Kidney (tissue), 14 donors: Measurements from ENCODE around the gene PFAS. TPM values are rescaled to one million over a fixed set of nuclear protein-coding genes. Genes with fewer than 3 reads are reported as not detected.

Experiments
- DNase-seq, 5 donors: peaks; one replicate each; pipeline ENCODE4 v3.0.0-alpha.2; 2013 to 2020
- FAIRE-seq: peaks from 2 replicates; lab custom pipeline; 2012; peaks lifted over from hg19 to GRCh38; lab: Jason Lieb, UNC
- H3K27ac ChIP-seq, 2 donors: one replicate each; pipeline ENCODE4 v1.7.0; 2013; ENCODE audit warnings: low read depth in 2 of 2, low read length in 2 of 2, inconsistent platforms in 1 of 2
- H3K27me3 ChIP-seq: one replicate; pipeline ENCODE4 v1.7.1; 2013; ENCODE audit warnings: low read length, inconsistent platforms; ENCODE audit not compliant: control insufficient read depth, insufficient read depth
- H3K36me3 ChIP-seq, 3 donors: one replicate each; pipeline versions ENCODE4 v1.7.0 to v1.7.1; 2013; ENCODE audit warnings: low read length in 3 of 3, control low read depth in 1 of 3, inconsistent platforms in 1 of 3; ENCODE audit not compliant: insufficient read depth in 3 of 3, control insufficient read depth in 2 of 3
- H3K4me1 ChIP-seq, 3 donors: one replicate each; pipeline versions ENCODE4 v1.7.0 to v1.7.1; 2013; ENCODE audit warnings: low read length in 3 of 3, inconsistent platforms in 1 of 3, low read depth in 1 of 3; ENCODE audit not compliant: control insufficient read depth in 2 of 3, insufficient read depth in 2 of 3
- H3K4me3 ChIP-seq, 3 donors: one replicate each; pipeline versions ENCODE4 v1.7.0 to v1.8.1; 2013; ENCODE audit warnings: low read length in 3 of 3, control low read depth in 1 of 3, inconsistent platforms in 1 of 3
- H3K9ac ChIP-seq, 3 donors: one replicate each; pipeline versions ENCODE4 v1.7.0 to v1.7.1; 2013; ENCODE audit warnings: low read length in 3 of 3, control low read depth in 1 of 3, inconsistent platforms in 1 of 3
- H3K9me3 ChIP-seq, 3 donors: one replicate each; pipeline versions ENCODE4 v1.7.0 to v1.7.1; 2013; ENCODE audit warnings: low read length in 3 of 3, control low read depth in 1 of 3, inconsistent platforms in 1 of 3; ENCODE audit not compliant: control insufficient read depth in 2 of 3, insufficient read depth in 1 of 3
- CTCF ChIP-seq: IDR thresholded peaks from 3 replicates; pipeline ENCODE4 v1.5.1; 2012; ENCODE audit warnings: mild to moderate bottlenecking, moderate library complexity, borderline replicate concordance; ENCODE audit not compliant: insufficient read depth; ENCODE audit errors: extremely low read depth
- intact Hi-C: fragments of 100-400 bp; cut with DNase I; formaldehyde crosslinking; loops from one replicate; pipeline ENCODE4 v1.11.1; 2022
- polyA plus RNA-seq: library from polyadenylated mRNA; stranded (reverse); fragments of 350-450 nt; fragmentation: Illumina TruSeq; extraction: RNeasy Lipid Tissue Mini Kit (QIAGEN cat#74804); gene quantifications from one replicate; pipeline ENCODE4 v1.2.3, GENCODE V29; 2014; ENCODE audit warnings: low read depth, low replicate concordance; ENCODE audit not compliant: insufficient read depth
- total RNA-seq: library from RNA; stranded (reverse); fragmentation: NEBNext Ultra II Directional; extraction: Animal tissue kit (Norgen Biotek cat#: 25700); gene quantifications from one replicate; pipeline ENCODE4 v1.2.1, GENCODE V29; 2021
- donor health status: control.
- donor health status: control.
- donor health status: control.
- donor health status: control.
- donor health status: control.
- donor health status: DM: yes; HTN: yes; CAD: no.
- donor health status: Normal renal cell carcinoma (clear cell type).

PFAS gene
- total and polyA plus RNA-seq, 2 donors from 2014 or later: 7.6 to 49.5 TPM

GRCh38 chr17:8222630-8223355, 26.3 kb upstream of the PFAS start:
- Histone ChIP-seq H3K4me1 (peaks cover 0 to 13% (median 5%) of the 10 kb centered on the region in 3 donors), H3K9me3 (no peaks in the 10 kb centered on the region), H3K27me3 (no peaks in the 10 kb centered on the region), H3K4me3 (peak overlapping the region; percentile 79 to 90 (median 81)), H3K9ac (peak overlapping the region; percentile 94 to 99 (median 96)), H3K36me3 (peaks cover 0 to 5% (median under 1%) of the 10 kb centered on the region in 3 donors), H3K27ac (peak overlapping the region; percentile 95 to 98)
- intact Hi-C loops: no loop called here
- DNase-seq (peak; percentile 94 to 98 (median 96)), FAIRE-seq (no peak)
- no peak for TF ChIP-seq CTCF

GRCh38 chr17:8223356-8224126, 25.5 kb upstream of the PFAS start:
- no peak for TF ChIP-seq CTCF
- no peak for FAIRE-seq
- intact Hi-C loops: no loop called here
- peaks cover under 1 to 12% (median 2%) of the 10 kb centered on the region in 3 donors for H3K36me3 ChIP-seq
- peak overlapping the region; percentile 94 to 99 (median 96) for H3K9ac ChIP-seq
- H3K4me1 ChIP-seq: peaks cover 0 to 13% (median 5%) of the 10 kb centered on the region in 3 donors
- no peaks in the 10 kb centered on the region for H3K27me3 ChIP-seq
- peak overlapping the region; percentile 95 to 98 for H3K27ac ChIP-seq
- peak; percentile 69 to 93 (median 86) for DNase-seq
- H3K4me3 ChIP-seq: peak overlapping the region; percentile 79 to 90 (median 81)
- H3K9me3 ChIP-seq: no peaks in the 10 kb centered on the region

- peaks cover 0 to 13% (median 5%) of the 10 kb centered on the region in 3 donors for H3K4me1 ChIP-seq
- no peak overlapping the region for H3K27ac ChIP-seq
- no peak for TF ChIP-seq CTCF
- H3K36me3 ChIP-seq: peaks cover 4 to 29% (median 15%) of the 10 kb centered on the region in 3 donors
- intact Hi-C loops: no loop called here
- H3K9ac ChIP-seq: no peak overlapping the region
- no peaks in the 10 kb centered on the region for H3K9me3 ChIP-seq
- no peaks in the 10 kb centered on the region for H3K27me3 ChIP-seq
- DNase-seq: peak in 1 of 5 donors; percentile 60
- no peak overlapping the region for H3K4me3 ChIP-seq
- FAIRE-seq: no peak
These were observed 23.9 kb upstream of the PFAS start for GRCh38 chr17:8224891-8225812.
